H9 (cell line): ENCODE results near the gene TIGD3. TPM values are rescaled to one million over a fixed set of nuclear protein-coding genes. Genes with fewer than 3 reads are reported as not detected.

Experiments
- DNase-seq: peaks from one replicate; pipeline ENCODE4 v3.0.0-alpha.2; 2017
- H2AFZ ChIP-seq: one replicate; pipeline ENCODE4 v1.6.1; 2013; ENCODE audit warnings: mild to moderate bottlenecking, low read length, control low read depth, moderate library complexity
- H2AK5ac ChIP-seq: 2 replicates; pipeline ENCODE4 v1.6.1; 2013; ENCODE audit warnings: low read length, control low read depth, mixed read lengths; ENCODE audit not compliant: insufficient read length
- H2BK120ac ChIP-seq: one replicate; pipeline ENCODE4 v1.6.1; 2013; ENCODE audit warnings: low read depth, mild to moderate bottlenecking, low read length, control low read depth, inconsistent platforms; ENCODE audit not compliant: poor library complexity, severe bottlenecking
- H2BK12ac ChIP-seq: 2 replicates; pipeline ENCODE4 v1.6.1; 2013; ENCODE audit warnings: low read length, control low read depth, mixed read lengths, low read depth; ENCODE audit not compliant: insufficient read length
- H2BK15ac ChIP-seq: 2 replicates; pipeline ENCODE4 v1.6.1; 2013; ENCODE audit warnings: low read depth, low read length, control low read depth
- H2BK20ac ChIP-seq: one replicate; pipeline ENCODE4 v1.6.1; 2013; ENCODE audit warnings: low read depth, mild to moderate bottlenecking, low read length, control low read depth, inconsistent platforms; ENCODE audit not compliant: poor library complexity, severe bottlenecking
- H2BK5ac ChIP-seq: 2 replicates; pipeline ENCODE4 v1.6.1; 2013; ENCODE audit warnings: low read length, control low read depth, mixed read lengths; ENCODE audit not compliant: insufficient read length
- H3K14ac ChIP-seq: 2 replicates; pipeline ENCODE4 v1.6.1; 2013; ENCODE audit warnings: low read length, control low read depth; ENCODE audit not compliant: insufficient read depth
- H3K18ac ChIP-seq: 2 replicates; pipeline ENCODE4 v1.6.1; 2013; ENCODE audit warnings: low read depth, mild to moderate bottlenecking, mixed read lengths, low read length, control low read depth; ENCODE audit not compliant: insufficient read length
- H3K23ac ChIP-seq: 2 replicates; pipeline ENCODE4 v1.6.1; 2013; ENCODE audit warnings: low read length, control low read depth, mixed read lengths, low read depth; ENCODE audit not compliant: insufficient read length
- H3K23me2 ChIP-seq: 2 replicates; pipeline ENCODE4 v1.6.1; 2013; ENCODE audit warnings: low read depth, mild to moderate bottlenecking, mixed read lengths, low read length, control low read depth; ENCODE audit not compliant: insufficient read length, poor library complexity, severe bottlenecking
- H3K27ac ChIP-seq: 2 replicates; pipeline ENCODE4 v1.5.1; 2013; ENCODE audit warnings: low read length, control low read depth, mixed read lengths, low read depth; ENCODE audit not compliant: insufficient read length
- H3K27me3 ChIP-seq: 2 replicates; pipeline ENCODE4 v1.6.1; 2013; ENCODE audit warnings: low read length, control low read depth, inconsistent platforms; ENCODE audit not compliant: insufficient read depth
- H3K4ac ChIP-seq: 2 replicates; pipeline ENCODE4 v1.6.1; 2013; ENCODE audit warnings: low read depth, mild to moderate bottlenecking, control low read depth, inconsistent platforms, low read length, moderate library complexity
- H3K4me1 ChIP-seq: 2 replicates; pipeline ENCODE4 v1.6.1; 2013; ENCODE audit warnings: low read length, control low read depth, inconsistent platforms; ENCODE audit not compliant: insufficient read depth
- H3K4me2 ChIP-seq: 2 replicates; pipeline ENCODE4 v1.6.1; 2013; ENCODE audit warnings: low read length, control low read depth, mixed read lengths; ENCODE audit not compliant: insufficient read length, insufficient read depth
- H3K56ac ChIP-seq: 2 replicates; pipeline ENCODE4 v1.6.1; 2013; ENCODE audit warnings: low read depth, mild to moderate bottlenecking, mixed read lengths, low read length, control low read depth; ENCODE audit not compliant: insufficient read length
- H3K79me1 ChIP-seq: 2 replicates; pipeline ENCODE4 v1.6.1; 2013; ENCODE audit warnings: low read depth, mild to moderate bottlenecking, moderate library complexity, low read length, control low read depth, inconsistent platforms; ENCODE audit not compliant: insufficient read depth, poor library complexity, severe bottlenecking
- H3K79me2 ChIP-seq: 2 replicates; pipeline ENCODE4 v1.6.1; 2013; ENCODE audit warnings: low read length, control low read depth, inconsistent platforms; ENCODE audit not compliant: insufficient read depth
- H3K9ac ChIP-seq: 2 replicates; pipeline ENCODE4 v1.6.1; 2013; ENCODE audit warnings: low read length, control low read depth, mixed read lengths; ENCODE audit not compliant: insufficient read length; ENCODE audit errors: extremely low read depth
- H3K9me3 ChIP-seq: one replicate; pipeline ENCODE4 v1.6.1; 2013; ENCODE audit warnings: low read depth, low read length, inconsistent platforms; ENCODE audit not compliant: control insufficient read depth
- H3T11ph ChIP-seq: one replicate; pipeline ENCODE4 v1.6.1; 2013; ENCODE audit warnings: mild to moderate bottlenecking, low read length, control low read depth, inconsistent platforms
- H4K20me1 ChIP-seq: one replicate; pipeline ENCODE4 v1.6.1; 2013; ENCODE audit not compliant: control insufficient read depth, insufficient read length, insufficient read depth
- H4K5ac ChIP-seq: 2 replicates; pipeline ENCODE4 v1.6.1; 2013; ENCODE audit warnings: low read depth, mild to moderate bottlenecking, mixed read lengths, low read length, control low read depth; ENCODE audit not compliant: insufficient read length
- H4K8ac ChIP-seq: replicated peaks from 2 replicates; pipeline ENCODE4 v1.6.1; 2013; ENCODE audit warnings: low read length, control low read depth, mixed read lengths, low read depth; ENCODE audit not compliant: insufficient read length
- H4K91ac ChIP-seq: 2 replicates; pipeline ENCODE4 v1.6.1; 2013; ENCODE audit warnings: low read depth, mild to moderate bottlenecking, moderate library complexity, mixed read lengths, low read length, control low read depth; ENCODE audit not compliant: insufficient read length
- H3K27ac Mint-ChIP-seq, 3 experiments: 2 replicates in 2 of 3; 3 replicates in 1 of 3; pipeline ENCODE4 v1.8.0; 2020 to 2021; ENCODE audit warnings: mixed read lengths in 3 of 3, mild to moderate bottlenecking in 1 of 3, moderate library complexity in 1 of 3
- H3K27me3 Mint-ChIP-seq: 2 replicates; pipeline ENCODE4 v1.8.0; 2021; ENCODE audit warnings: low read depth, mild to moderate bottlenecking, moderate library complexity, mixed read lengths
- H3K36me3 Mint-ChIP-seq, 3 experiments: 2 replicates in 2 of 3; 3 replicates in 1 of 3; pipeline ENCODE4 v1.8.0; 2020 to 2021; ENCODE audit warnings: low read depth in 3 of 3, mixed read lengths in 3 of 3; ENCODE audit not compliant: insufficient read depth in 1 of 3
- H3K4me1 Mint-ChIP-seq, 2 experiments: 2 replicates each; pipeline ENCODE4 v1.8.0; 2020; ENCODE audit warnings: mixed read lengths in 2 of 2
- H3K4me3 Mint-ChIP-seq, 2 experiments: 2 replicates in 1 of 2; 3 replicates in 1 of 2; pipeline ENCODE4 v1.8.0; 2020 to 2021; ENCODE audit warnings: mild to moderate bottlenecking in 2 of 2, mixed read lengths in 2 of 2, moderate library complexity in 1 of 2
- H3K9me3 Mint-ChIP-seq, 2 experiments: 2 replicates in 1 of 2; 3 replicates in 1 of 2; pipeline ENCODE4 v1.8.0; 2020; ENCODE audit warnings: mild to moderate bottlenecking in 2 of 2, mixed read lengths in 2 of 2, moderate library complexity in 1 of 2
- WGBS: extraction: QIAGEN DNeasy Blood & Tissue Kit; methylation state at CpG from one replicate; pipeline ENCODE4 v1.1.7; 2013; ENCODE audit warnings: missing lambda C conversion rate, low lambda C conversion rate, mixed read lengths; ENCODE audit not compliant: insufficient read length; ENCODE audit errors: extremely low coverage; 5-methylcytosine and 5-hydroxymethylcytosine counted together
- total RNA-seq: library from RNA; stranded (reverse); gene quantifications from 2 replicates; pipeline ENCODE4 v1.2.1, GENCODE V29; 2021
- TF ChIP-seq, protein P1 (sequence below): fragments of 200-600 bp; sonication (generic); conservative IDR thresholded peaks from 3 replicates; pipeline ENCODE4 v1.8.0; 2021; ENCODE audit warnings: antibody characterized with exemption, mild to moderate bottlenecking

The TIGD3 gene
- total RNA-seq, 1 experiment from 2014 or later: 0.66 TPM

DNA sequence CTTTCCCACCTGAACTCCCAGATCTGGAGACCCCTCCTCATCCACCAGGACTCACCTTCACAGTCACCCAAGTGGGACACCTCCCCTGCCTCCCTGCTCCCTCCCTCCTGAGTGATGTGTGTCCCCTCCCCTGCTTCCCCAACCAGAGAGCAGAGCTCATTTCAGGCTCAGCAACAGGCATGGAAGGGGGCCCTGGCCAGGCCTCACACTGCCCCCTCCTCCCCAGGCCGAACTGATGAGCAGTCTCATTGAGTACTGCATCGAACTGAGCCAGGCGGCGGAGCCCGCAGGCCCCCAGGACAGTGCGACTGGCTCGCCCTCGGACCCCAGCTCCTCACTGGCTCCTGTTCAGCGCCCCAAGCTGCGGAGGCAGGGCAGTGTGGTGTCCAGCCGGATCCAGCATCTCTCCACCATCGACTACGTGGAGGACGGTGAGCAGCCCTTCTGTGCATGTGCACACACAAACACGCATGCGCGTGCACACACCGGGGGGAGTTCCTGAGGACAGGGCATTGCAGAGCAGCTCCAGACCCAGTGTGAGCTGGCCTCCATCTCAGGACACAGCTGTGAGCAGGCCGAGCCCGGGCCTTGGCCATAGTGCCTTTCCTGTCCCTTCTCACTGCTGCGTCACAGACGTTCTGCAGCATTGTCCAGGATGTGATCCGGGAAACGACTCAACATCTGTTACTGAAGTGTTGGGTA is 50.2 kb downstream of the TIGD3 start:
- no peak overlapping the region for H2AFZ ChIP-seq
- H3K14ac ChIP-seq: no peak overlapping the region
- H3K4me2 ChIP-seq: no peak overlapping the region
- no peaks in the 10 kb centered on the region for H3K4me1 ChIP-seq
- H4K20me1 ChIP-seq: no peaks in the 10 kb centered on the region
- H2BK12ac ChIP-seq: no peak overlapping the region
- peaks cover 3 to 45% (median 21%) of the 10 kb centered on the region in 3 experiments; a peak in 5 of 7 replicates for H3K36me3 Mint-ChIP-seq
- no peaks in the 10 kb centered on the region for H3K9me3 Mint-ChIP-seq
- no peak overlapping the region for H3K27ac Mint-ChIP-seq
- TF ChIP-seq, protein P1, sequence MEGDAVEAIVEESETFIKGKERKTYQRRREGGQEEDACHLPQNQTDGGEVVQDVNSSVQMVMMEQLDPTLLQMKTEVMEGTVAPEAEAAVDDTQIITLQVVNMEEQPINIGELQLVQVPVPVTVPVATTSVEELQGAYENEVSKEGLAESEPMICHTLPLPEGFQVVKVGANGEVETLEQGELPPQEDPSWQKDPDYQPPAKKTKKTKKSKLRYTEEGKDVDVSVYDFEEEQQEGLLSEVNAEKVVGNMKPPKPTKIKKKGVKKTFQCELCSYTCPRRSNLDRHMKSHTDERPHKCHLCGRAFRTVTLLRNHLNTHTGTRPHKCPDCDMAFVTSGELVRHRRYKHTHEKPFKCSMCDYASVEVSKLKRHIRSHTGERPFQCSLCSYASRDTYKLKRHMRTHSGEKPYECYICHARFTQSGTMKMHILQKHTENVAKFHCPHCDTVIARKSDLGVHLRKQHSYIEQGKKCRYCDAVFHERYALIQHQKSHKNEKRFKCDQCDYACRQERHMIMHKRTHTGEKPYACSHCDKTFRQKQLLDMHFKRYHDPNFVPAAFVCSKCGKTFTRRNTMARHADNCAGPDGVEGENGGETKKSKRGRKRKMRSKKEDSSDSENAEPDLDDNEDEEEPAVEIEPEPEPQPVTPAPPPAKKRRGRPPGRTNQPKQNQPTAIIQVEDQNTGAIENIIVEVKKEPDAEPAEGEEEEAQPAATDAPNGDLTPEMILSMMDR: no peak
- H3K18ac ChIP-seq: no peak overlapping the region
- H3K4ac ChIP-seq: no peak overlapping the region
- no peak overlapping the region for H3K27ac ChIP-seq
- no peak overlapping the region for H3K4me3 Mint-ChIP-seq
- no peak overlapping the region for H3K9ac ChIP-seq
- H3T11ph ChIP-seq: no peak overlapping the region
- H3K4me1 Mint-ChIP-seq: peaks cover 0 to 13% of the 10 kb centered on the region in 2 experiments; a peak in 3 of 4 replicates
- no peaks in the 10 kb centered on the region for H3K23me2 ChIP-seq
- no CpG with 5 or more reads among the region's 24 CpGs for WGBS
- H3K79me2 ChIP-seq: no peaks in the 10 kb centered on the region
- no peak overlapping the region for H2AK5ac ChIP-seq
- H2BK120ac ChIP-seq: no peak overlapping the region
- no peak for DNase-seq
- no peaks in the 10 kb centered on the region for H3K9me3 ChIP-seq
- no peak overlapping the region for H4K91ac ChIP-seq
- no peaks in the 10 kb centered on the region for H3K27me3 ChIP-seq
- no peaks in the 10 kb centered on the region for H3K79me1 ChIP-seq
- H4K8ac ChIP-seq: no peak overlapping the region
- H2BK5ac ChIP-seq: no peak overlapping the region
- H2BK20ac ChIP-seq: no peak overlapping the region
- H3K23ac ChIP-seq: no peak overlapping the region
- H3K56ac ChIP-seq: no peak overlapping the region
- no peaks in the 10 kb centered on the region for H3K27me3 Mint-ChIP-seq
- no peak overlapping the region for H2BK15ac ChIP-seq
- no peak overlapping the region for H4K5ac ChIP-seq

Other genes starting within 250 kb of the TIGD3 start
- 74.8 and 76.1 TPM in 2 replicates for gene TM7SF2, start 242.9 kb upstream of the TIGD3 start, total RNA-seq
- gene ZNHIT2, start 237.1 kb upstream of the TIGD3 start, total RNA-seq: 18.3 and 19.0 TPM in 2 replicates
- 898 and 954 TPM in 2 replicates for gene FAU, start 232.6 kb upstream of the TIGD3 start, total RNA-seq
- gene MRPL49, start 232.4 kb upstream of the TIGD3 start, total RNA-seq: 66.7 and 73.4 TPM in 2 replicates
- 31.3 and 31.6 TPM in 2 replicates for gene SYVN1, start 220.2 kb upstream of the TIGD3 start, total RNA-seq
- gene SPDYC, start 184.5 kb upstream of the TIGD3 start, total RNA-seq: 0.44 and 0.61 TPM in 2 replicates
- 175 and 178 TPM in 2 replicates for gene CAPN1, start 172.8 kb upstream of the TIGD3 start, total RNA-seq
- gene POLA2, start 92.8 kb upstream of the TIGD3 start, total RNA-seq: 37.7 and 41.5 TPM in 2 replicates
- gene CDC42EP2, start 39.9 kb upstream of the TIGD3 start, total RNA-seq: 10.9 and 11.9 TPM in 2 replicates
- gene DPF2, start 20.9 kb upstream of the TIGD3 start, total RNA-seq: 75.3 and 81.4 TPM in 2 replicates
- gene SLC25A45, start 27.9 kb downstream of the TIGD3 start, total RNA-seq: 1.1 and 1.6 TPM in 2 replicates
- gene FRMD8, start 31.9 kb downstream of the TIGD3 start, total RNA-seq: 19.0 and 22.7 TPM in 2 replicates
- 11.1 and 12.7 TPM in 2 replicates for gene NEAT1, start 68.0 kb downstream of the TIGD3 start, total RNA-seq
- gene MALAT1, start 144.3 kb downstream of the TIGD3 start, total RNA-seq: 1,700 and 1,934 TPM in 2 replicates
- gene SCYL1, start 170.3 kb downstream of the TIGD3 start, total RNA-seq: 54.7 and 56.0 TPM in 2 replicates
- gene LTBP3, start 203.6 kb downstream of the TIGD3 start, total RNA-seq: 10.6 and 12.1 TPM in 2 replicates
- gene ZNRD2, start 215.7 kb downstream of the TIGD3 start, total RNA-seq: 43.7 and 45.8 TPM in 2 replicates
- 20.0 and 21.7 TPM in 2 replicates for gene FAM89B, start 217.8 kb downstream of the TIGD3 start, total RNA-seq
- 13.8 and 14.5 TPM in 2 replicates for gene EHBP1L1, start 221.3 kb downstream of the TIGD3 start, total RNA-seq
- 1.8 and 2.8 TPM in 2 replicates for gene KCNK7, start 241.0 kb downstream of the TIGD3 start, total RNA-seq